PC-3 (cell line): Measurements from ENCODE around the gene ASB9. TPM values are rescaled to one million over a fixed set of nuclear protein-coding genes. Genes with fewer than 3 reads are reported as not detected.
"Not testable (repeated sequence)": the region's sequence is repeated elsewhere in the genome, so short reads cannot be mapped to it uniquely, and the experiment has no call there.

Experiments used
- ATAC-seq: fragments of 200-7000 bp; cut with Tn5 transposase; 2 replicates; pipeline ENCODE4 v1.9.1; 2020; ENCODE audit warnings: mild to moderate bottlenecking, moderate library complexity
- BruUV-seq: library from RNA; stranded (reverse); fragments of 400-500 nt; replicated peaks from 2 replicates; lab custom pipeline; 2021; lab: Mats Ljungman, UMichigan
- CTCF ChIA-PET: fragments of 300-600 bp; sonication (Branson Sonifier 250); formaldehyde crosslinking; loops from one replicate; lab custom pipeline; 2022; ENCODE audit warnings: antibody characterized with exemption; lab: Charles Lee
- POLR2A ChIA-PET: fragments of 300-600 bp; sonication (Branson Sonifier 250); formaldehyde crosslinking; loops from one replicate; lab custom pipeline; 2022; ENCODE audit warnings: antibody characterized with exemption; ENCODE audit not compliant: unreplicated experiment; lab: Charles Lee
- DNase-seq: peaks from one replicate; pipeline ENCODE4 v3.0.0-alpha.2; 2015
- H2AFZ ChIP-seq: fragments of 300-600 bp; sonication (generic); 2 replicates; pipeline ENCODE4 v1.6.0; 2016; ENCODE audit warnings: antibody characterized with exemption, low read length
- H3F3A ChIP-seq: fragments of 300-600 bp; sonication (generic); one replicate; pipeline ENCODE4 v1.6.0; 2017; ENCODE audit warnings: antibody characterized with exemption, low read length, control low read depth, mild to moderate bottlenecking; ENCODE audit not compliant: unreplicated experiment
- H3K27ac ChIP-seq: fragments of 300-600 bp; sonication (generic); 2 replicates; pipeline ENCODE4 v1.5.1; 2016; ENCODE audit warnings: mild to moderate bottlenecking, low read length
- H3K27me3 ChIP-seq: fragments of 300-600 bp; sonication (generic); 2 replicates; pipeline ENCODE4 v1.6.1; 2016; ENCODE audit warnings: low read length, mixed read lengths
- H3K36me3 ChIP-seq: fragments of 300-600 bp; sonication (generic); 2 replicates; pipeline ENCODE4 v1.6.1; 2016; ENCODE audit warnings: low read depth, mixed run types, low read length, mixed read lengths
- H3K4me1 ChIP-seq: fragments of 300-600 bp; sonication (generic); 2 replicates; pipeline ENCODE4 v1.5.1; 2016; ENCODE audit warnings: low read length; ENCODE audit not compliant: insufficient read depth
- H3K4me2 ChIP-seq: fragments of 300-600 bp; sonication (generic); 2 replicates; pipeline ENCODE4 v1.6.0; 2016; ENCODE audit warnings: low read length
- H3K4me3 ChIP-seq: fragments of 300-600 bp; sonication (generic); 2 replicates; pipeline ENCODE4 v1.5.1; 2016; ENCODE audit warnings: mild to moderate bottlenecking, low read length, mixed read lengths
- H3K79me2 ChIP-seq: fragments of 300-600 bp; sonication (generic); 2 replicates; pipeline ENCODE4 v1.6.1; 2017; ENCODE audit warnings: low read length, mixed read lengths
- H3K9ac ChIP-seq: fragments of 300-600 bp; sonication (generic); 2 replicates; pipeline ENCODE4 v1.6.0; 2016; ENCODE audit warnings: mild to moderate bottlenecking, low read length
- H3K9me2 ChIP-seq: fragments of 300-600 bp; sonication (generic); replicated peaks from 2 replicates; pipeline ENCODE4 v1.6.1; 2016; ENCODE audit warnings: mixed run types, low read length, mixed read lengths
- H3K9me3 ChIP-seq: fragments of 300-600 bp; sonication (generic); 2 replicates; pipeline ENCODE4 v1.6.1; 2016; ENCODE audit warnings: low read length, mixed read lengths
- H4K20me1 ChIP-seq: fragments of 300-600 bp; sonication (generic); 2 replicates; pipeline ENCODE4 v1.6.1; 2016; ENCODE audit warnings: low read length, mixed read lengths
- EZH2 ChIP-seq: fragments of 300-600 bp; sonication (generic); IDR thresholded peaks from one replicate; pipeline ENCODE4 v1.6.1; 2017; ENCODE audit warnings: antibody characterized with exemption, mild to moderate bottlenecking, low read length; ENCODE audit not compliant: unreplicated experiment
- EZH2phosphoT487 ChIP-seq: fragments of 300-600 bp; sonication (generic); IDR thresholded peaks from 2 replicates; pipeline ENCODE4 v1.6.1; 2018; ENCODE audit warnings: mild to moderate bottlenecking, antibody characterized with exemption, low read length, borderline replicate concordance
- intact Hi-C: fragments of 100-400 bp; cut with micrococcal nuclease; formaldehyde crosslinking; loops from 2 replicates; pipeline ENCODE4 v1.9.0; 2023
- total RNA-seq: library from RNA; depleted of rRNA; stranded (reverse); fragments of >200 nt; gene quantifications from 2 replicates; pipeline ENCODE4 v1.2.3, GENCODE V29; 2014
- TF ChIP-seq, protein P1 (sequence below): fragments of 300-600 bp; sonication (generic); conservative IDR thresholded peaks from 2 replicates; pipeline ENCODE4 v1.5.1; 2017; ENCODE audit warnings: antibody characterized with exemption, low read depth, mild to moderate bottlenecking, low read length

The ASB9 gene
- total RNA-seq, 1 experiment from 2014 or later, result 31.5 TPM

DNA sequence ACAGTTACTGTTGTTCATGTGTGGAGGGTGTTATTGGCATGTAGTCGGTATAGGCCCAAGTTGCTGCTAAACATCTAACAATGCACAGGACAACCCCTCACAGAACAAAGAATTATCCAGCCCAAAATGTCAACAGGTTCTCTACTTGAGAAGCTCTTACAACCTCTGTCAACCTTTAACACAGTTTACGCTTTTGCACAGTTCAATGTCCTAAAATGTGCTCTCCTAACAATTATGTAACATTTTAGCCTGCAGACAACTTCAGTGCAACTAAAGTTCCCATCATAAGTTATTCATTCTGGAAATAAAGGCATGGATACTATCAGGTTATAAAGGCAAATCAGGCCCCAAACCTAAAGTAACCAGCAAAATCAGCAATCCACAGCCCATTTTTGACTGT, 66.2 kb downstream of the ASB9 start:
- H3K27me3 ChIP-seq, result no peaks in the 10 kb centered on the region
- BruUV-seq, result no TSS peak
- ATAC-seq (no peak), DNase-seq (no peak)
- TF ChIP-seq EZH2phosphoT487, result no peak
- TF ChIP-seq, protein P1, sequence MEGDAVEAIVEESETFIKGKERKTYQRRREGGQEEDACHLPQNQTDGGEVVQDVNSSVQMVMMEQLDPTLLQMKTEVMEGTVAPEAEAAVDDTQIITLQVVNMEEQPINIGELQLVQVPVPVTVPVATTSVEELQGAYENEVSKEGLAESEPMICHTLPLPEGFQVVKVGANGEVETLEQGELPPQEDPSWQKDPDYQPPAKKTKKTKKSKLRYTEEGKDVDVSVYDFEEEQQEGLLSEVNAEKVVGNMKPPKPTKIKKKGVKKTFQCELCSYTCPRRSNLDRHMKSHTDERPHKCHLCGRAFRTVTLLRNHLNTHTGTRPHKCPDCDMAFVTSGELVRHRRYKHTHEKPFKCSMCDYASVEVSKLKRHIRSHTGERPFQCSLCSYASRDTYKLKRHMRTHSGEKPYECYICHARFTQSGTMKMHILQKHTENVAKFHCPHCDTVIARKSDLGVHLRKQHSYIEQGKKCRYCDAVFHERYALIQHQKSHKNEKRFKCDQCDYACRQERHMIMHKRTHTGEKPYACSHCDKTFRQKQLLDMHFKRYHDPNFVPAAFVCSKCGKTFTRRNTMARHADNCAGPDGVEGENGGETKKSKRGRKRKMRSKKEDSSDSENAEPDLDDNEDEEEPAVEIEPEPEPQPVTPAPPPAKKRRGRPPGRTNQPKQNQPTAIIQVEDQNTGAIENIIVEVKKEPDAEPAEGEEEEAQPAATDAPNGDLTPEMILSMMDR, result no peak
- no peak for TF ChIP-seq EZH2
- H3K4me2 ChIP-seq, result peak overlapping the region; percentile 6; the same call in 1 of the 2 replicates
- no peaks in the 10 kb centered on the region for H3K9me2 ChIP-seq
- CTCF ChIA-PET, result no interaction called here
- no peak overlapping the region for H3K4me3 ChIP-seq
- H3K27ac ChIP-seq, result no peak overlapping the region
- intact Hi-C loops, result no loop called here
- no peaks in the 10 kb centered on the region for H3K79me2 ChIP-seq
- H3K9me3 ChIP-seq, result no peaks in the 10 kb centered on the region
- H3K4me1 ChIP-seq, result peaks cover 15% of the 10 kb centered on the region
- H3K36me3 ChIP-seq, result no peaks in the 10 kb centered on the region
- H2AFZ ChIP-seq, result no peak overlapping the region
- H3F3A ChIP-seq, result no peaks in the 10 kb centered on the region
- POLR2A ChIA-PET, result no interaction called here
- H4K20me1 ChIP-seq, result no peaks in the 10 kb centered on the region
- no peak overlapping the region for H3K9ac ChIP-seq

DNA sequence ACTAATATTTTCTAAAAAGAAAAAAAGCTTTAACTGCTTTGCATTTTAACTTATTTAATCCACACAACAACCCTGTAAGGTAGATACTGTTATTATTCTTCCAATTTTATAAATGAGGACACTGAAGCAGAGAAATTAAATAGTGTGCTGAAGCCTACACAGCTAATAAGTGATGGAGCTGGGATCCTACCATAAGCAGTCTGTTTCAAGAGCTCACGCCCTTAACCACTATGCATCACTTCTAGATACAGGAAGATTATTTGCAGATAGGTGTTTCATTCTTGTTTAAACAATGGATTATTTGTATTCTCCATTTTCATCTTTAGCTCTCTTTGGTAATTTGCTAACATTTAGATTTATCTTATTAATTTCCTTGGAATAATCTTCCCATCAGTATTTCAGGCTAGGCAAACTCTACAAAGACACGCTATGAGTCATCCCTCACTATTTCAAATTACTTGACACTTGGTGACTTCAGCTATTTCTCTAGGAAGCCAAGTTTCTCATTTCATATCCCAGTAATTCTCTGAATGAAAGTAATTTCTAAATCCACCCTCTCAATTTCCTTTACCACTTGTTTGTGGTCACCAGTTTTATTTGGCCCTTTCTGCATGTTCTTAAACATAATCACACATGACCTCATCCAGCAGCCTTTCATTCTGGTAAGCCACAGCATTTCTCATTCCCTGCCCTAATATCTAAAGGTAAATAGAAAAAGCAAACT, 67.3 kb downstream of the ASB9 start:
- H3K9me3 ChIP-seq, result no peaks in the 10 kb centered on the region
- no peak overlapping the region for H2AFZ ChIP-seq
- TF ChIP-seq, protein P1, result no peak
- TF ChIP-seq EZH2phosphoT487 (no peak), EZH2 (no peak)
- peaks cover 15% of the 10 kb centered on the region for H3K4me1 ChIP-seq
- H3K27me3 ChIP-seq, result no peaks in the 10 kb centered on the region
- ATAC-seq, result peak; percentile 81
- DNase-seq, result peak; percentile 57
- H3K4me3 ChIP-seq, result no peak overlapping the region
- ChIA-PET POLR2A (no interaction called here), CTCF (no interaction called here)
- H3K36me3 ChIP-seq, result no peaks in the 10 kb centered on the region
- H3K27ac ChIP-seq, result peak overlapping the region; percentile 19; the same call in 1 of the 2 replicates
- H3F3A ChIP-seq, result no peaks in the 10 kb centered on the region
- H3K9me2 ChIP-seq, result no peaks in the 10 kb centered on the region
- no peaks in the 10 kb centered on the region for H4K20me1 ChIP-seq
- H3K79me2 ChIP-seq, result no peaks in the 10 kb centered on the region
- no peak overlapping the region for H3K4me2 ChIP-seq
- no TSS peak for BruUV-seq
- intact Hi-C loops, result no loop called here
- H3K9ac ChIP-seq, result no peak overlapping the region

DNA sequence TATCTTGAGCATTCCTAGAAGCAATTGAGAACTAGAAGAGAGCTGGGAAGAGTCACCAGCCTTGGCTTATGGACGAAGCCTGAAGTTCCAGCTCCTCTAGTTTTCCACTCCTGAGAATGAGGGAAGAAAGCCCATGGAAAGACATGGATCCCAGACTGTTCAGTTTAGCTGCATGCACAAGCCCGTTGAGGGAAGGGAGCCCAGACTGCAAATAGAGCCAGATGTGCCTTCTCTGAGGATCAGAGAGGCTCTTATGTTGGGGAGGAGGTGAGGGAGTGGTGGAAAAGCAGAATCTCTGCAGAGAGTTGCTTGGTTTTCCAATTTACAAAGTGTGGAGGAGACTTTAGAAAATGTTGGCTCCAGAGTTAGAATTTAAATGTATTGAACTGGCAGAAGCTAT, 69.0 kb downstream of the ASB9 start:
- no peak overlapping the region for H3K4me2 ChIP-seq
- ATAC-seq (no peak), DNase-seq (no peak)
- H3K36me3 ChIP-seq, result no peaks in the 10 kb centered on the region
- H4K20me1 ChIP-seq, result no peaks in the 10 kb centered on the region
- POLR2A ChIA-PET, result interaction anchor here (0.6 kb wide), 1 partner anchor 295 kb away, joined by 3 read pairs; no protein-coding TSS in a partner anchor
- no peak overlapping the region for H3K4me3 ChIP-seq
- intact Hi-C loops, result no loop called here
- peaks cover 15% of the 10 kb centered on the region for H3K4me1 ChIP-seq
- no peaks in the 10 kb centered on the region for H3K9me2 ChIP-seq
- no peaks in the 10 kb centered on the region for H3K27me3 ChIP-seq
- no peaks in the 10 kb centered on the region for H3F3A ChIP-seq
- no TSS peak for BruUV-seq
- CTCF ChIA-PET, result no interaction called here
- H3K9me3 ChIP-seq, result no peaks in the 10 kb centered on the region
- H2AFZ ChIP-seq, result no peak overlapping the region
- no peaks in the 10 kb centered on the region for H3K79me2 ChIP-seq
- TF ChIP-seq, protein P1, result no peak
- TF ChIP-seq EZH2 (no peak), EZH2phosphoT487 (no peak)
- H3K27ac ChIP-seq, result no peak overlapping the region
- no peak overlapping the region for H3K9ac ChIP-seq

DNA sequence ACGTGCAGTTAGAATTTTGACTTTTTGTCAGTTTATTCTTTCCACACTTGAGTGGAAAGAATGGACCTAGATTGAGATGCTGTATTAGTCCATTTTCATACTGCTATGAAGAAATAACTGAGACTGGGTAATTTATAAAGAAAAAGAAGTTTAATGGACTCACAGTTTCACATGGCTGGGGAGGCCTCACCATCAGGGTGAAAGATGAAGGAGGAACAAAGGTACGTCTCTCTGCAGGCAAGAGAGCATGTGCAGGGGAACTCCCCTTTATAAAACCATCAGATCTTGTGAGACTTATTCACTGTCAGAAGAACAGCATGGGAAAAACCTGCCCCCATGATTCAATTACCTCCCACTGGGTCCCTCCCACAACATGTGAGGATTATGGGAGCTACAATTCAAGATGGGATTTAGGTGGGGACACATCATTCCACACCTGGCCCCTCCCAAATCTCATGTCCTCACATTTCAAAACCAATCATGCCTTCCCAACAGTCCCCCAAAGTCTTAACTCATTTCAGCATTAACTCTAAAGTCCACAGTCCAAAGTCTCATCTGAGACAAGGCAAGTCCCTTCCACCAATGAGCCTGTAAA, 71.2 kb downstream of the ASB9 start:
- H2AFZ ChIP-seq, H3F3A ChIP-seq, DNase-seq, intact Hi-C loops, H4K20me1 ChIP-seq, ATAC-seq, H3K27me3 ChIP-seq, H3K36me3 ChIP-seq, H3K9me2 ChIP-seq, H3K9me3 ChIP-seq, H3K4me2 ChIP-seq, H3K79me2 ChIP-seq, BruUV-seq, H3K4me3 ChIP-seq, POLR2A ChIA-PET, CTCF ChIA-PET, H3K9ac ChIP-seq, H3K27ac ChIP-seq: not testable (repeated sequence)
- H3K4me1 ChIP-seq, result peaks cover 12% of the 10 kb centered on the region
